A549 (cell line): Measurements from ENCODE around the gene PAN3. TPM values are rescaled to one million over a fixed set of nuclear protein-coding genes. Genes with fewer than 3 reads are reported as not detected.

Source experiments
- ATAC-seq, 2 experiments: fragments of 200-7000 bp in 1 of 2; fragments of >200 bp in 1 of 2; cut with Nextera tagmentation in 1 of 2; cut with Tn5 transposase in 1 of 2; 3 replicates each; pipeline versions ENCODE4 v1.8.0 to v1.9.1; 2018 to 2020; ENCODE audit warnings: mild to moderate bottlenecking in 1 of 2, moderate library complexity in 1 of 2
- CTCF ChIA-PET: fragments of 300-600 bp; sonication (Branson Sonifier 250); formaldehyde crosslinking; extraction: SDS; loops from one replicate; lab custom pipeline; 2021; ENCODE audit warnings: antibody characterized with exemption, inconsistent platforms; lab: Yijun Ruan, JAX
- POLR2A ChIA-PET: fragments of 350-600 bp; formaldehyde crosslinking; extraction: SDS; loops from one replicate; lab custom pipeline; 2021; ENCODE audit warnings: antibody characterized with exemption, inconsistent platforms; lab: Yijun Ruan, JAX
- DNase-seq, 2 experiments: peaks; one replicate each; pipeline versions ENCODE4 v3.0.0 to v3.0.0-alpha.2; 2011 to 2016; ENCODE audit warnings: low read depth in 1 of 2, low spot score in 1 of 2
- FAIRE-seq: peaks from 2 replicates; lab custom pipeline; 2011; peaks lifted over from hg19 to GRCh38; lab: Jason Lieb, UNC
- H3K27ac ChIP-seq, 2 experiments: fragments of >200 bp; sonication (Bioruptor Twin); formaldehyde crosslinking; 3 replicates each; pipeline ENCODE4 v1.5.1; 2016 to 2017
- H3K4me1 ChIP-seq: fragments of >200 bp; sonication (Bioruptor Twin); formaldehyde crosslinking; 3 replicates; pipeline ENCODE4 v1.6.1; 2016
- H3K4me2 ChIP-seq: fragments of >200 bp; sonication (Bioruptor Twin); formaldehyde crosslinking; 3 replicates; pipeline ENCODE4 v1.6.1; 2016
- H3K4me3 ChIP-seq: fragments of >200 bp; sonication (Bioruptor Twin); formaldehyde crosslinking; 3 replicates; pipeline ENCODE4 v1.5.1; 2016
- H3K9me3 ChIP-seq: fragments of >200 bp; sonication (Bioruptor Twin); formaldehyde crosslinking; 3 replicates; pipeline ENCODE4 v1.6.1; 2016
- ATOH8 ChIP-seq: fragments of 250-450 bp; sonication (Bioruptor Pico); IDR thresholded peaks from 2 replicates; pipeline ENCODE4 v1.5.0; 2020; ENCODE audit warnings: low read depth, mild to moderate bottlenecking, moderate library complexity
- BCL3 ChIP-seq: fragments of >200 bp; sonication (Bioruptor Twin); formaldehyde crosslinking; IDR thresholded peaks from 3 replicates; pipeline ENCODE4 v1.6.1; 2016
- CBX2 ChIP-seq: fragments of 200-600 bp; sonication (generic); IDR thresholded peaks from 2 replicates; pipeline ENCODE4 v1.6.1; 2016; ENCODE audit warnings: low read depth, mild to moderate bottlenecking, borderline replicate concordance
- CBX8 ChIP-seq: fragments of 200-600 bp; sonication (generic); IDR thresholded peaks from 2 replicates; pipeline ENCODE4 v1.6.1; 2016
- CTCF ChIP-seq: fragments of >200 bp; sonication (Bioruptor Twin); formaldehyde crosslinking; IDR thresholded peaks from 3 replicates; pipeline ENCODE4 v1.5.1; 2016
- EHF ChIP-seq: fragments of 250-450 bp; sonication (Bioruptor Pico); IDR thresholded peaks from 2 replicates; pipeline ENCODE4 v1.5.0; 2020; ENCODE audit warnings: mild to moderate bottlenecking
- EHMT2 ChIP-seq: fragments of 200-600 bp; sonication (generic); IDR thresholded peaks from 2 replicates; pipeline ENCODE4 v1.6.1; 2016; ENCODE audit warnings: antibody characterized with exemption, low read depth, mild to moderate bottlenecking, moderate library complexity
- FOSB ChIP-seq: fragments of 250-450 bp; sonication (Bioruptor Pico); IDR thresholded peaks from 2 replicates; pipeline ENCODE4 v1.5.0; 2020; ENCODE audit warnings: mild to moderate bottlenecking, moderate library complexity
- FOSL2 ChIP-seq, 2 experiments: fragments of 450-650 bp in 1 of 2; fragments of >200 bp in 1 of 2; sonication (Bioruptor Twin) in 1 of 2; formaldehyde crosslinking; IDR thresholded peaks; 2 replicates each; pipeline versions ENCODE4 v1.5.0 to v1.6.1; 2016 to 2020; ENCODE audit warnings: mild to moderate bottlenecking in 1 of 2, moderate library complexity in 1 of 2
- HDAC2 ChIP-seq: fragments of 200-600 bp; sonication (generic); IDR thresholded peaks from 2 replicates; pipeline ENCODE4 v1.6.1; 2016
- HEYL ChIP-seq: fragments of 250-450 bp; sonication (Bioruptor Pico); IDR thresholded peaks from 2 replicates; pipeline ENCODE4 v1.8.0; 2021; ENCODE audit warnings: mild to moderate bottlenecking, moderate library complexity
- HMGXB4 ChIP-seq: fragments of 250-450 bp; sonication (Bioruptor Pico); IDR thresholded peaks from 2 replicates; pipeline ENCODE4 v1.5.0; 2021; ENCODE audit warnings: mild to moderate bottlenecking, moderate library complexity, borderline replicate concordance
- HOXB5 ChIP-seq: fragments of 250-450 bp; sonication (Bioruptor Pico); IDR thresholded peaks from 2 replicates; pipeline ENCODE4 v1.5.0; 2020; ENCODE audit warnings: mild to moderate bottlenecking, moderate library complexity
- KDM5A ChIP-seq: fragments of 200-600 bp; sonication (generic); IDR thresholded peaks from 2 replicates; pipeline ENCODE4 v1.6.1; 2016; ENCODE audit warnings: antibody characterized with exemption, mild to moderate bottlenecking
- MAZ ChIP-seq: fragments of 150-350 bp; IDR thresholded peaks from 2 replicates; pipeline ENCODE4 v1.6.1; 2014; ENCODE audit warnings: antibody characterized with exemption, low read depth, low read length, borderline replicate concordance
- NFE2L2 ChIP-seq: fragments of 150-350 bp; conservative IDR thresholded peaks from 2 replicates; pipeline ENCODE4 v1.6.1; 2014; ENCODE audit warnings: low read length
- NR3C1 ChIP-seq: fragments of >200 bp; sonication (Bioruptor Twin); formaldehyde crosslinking; IDR thresholded peaks from 3 replicates; pipeline ENCODE4 v1.6.1; 2017
- PBX3 ChIP-seq: IDR thresholded peaks from 2 replicates; pipeline ENCODE4 v1.6.1; 2012
- POLR2A ChIP-seq: IDR thresholded peaks from 2 replicates; pipeline ENCODE4 v1.6.1; 2012; ENCODE audit warnings: mild to moderate bottlenecking, low read length
- POLR2AphosphoS2 ChIP-seq: conservative IDR thresholded peaks from 2 replicates; pipeline ENCODE4 v1.6.1; 2012; ENCODE audit warnings: low read length, improper control_type of control experiment, inconsistent platforms
- RAD21 ChIP-seq, 2 experiments: fragments of >200 bp in 1 of 2; sonication (Bioruptor Twin) in 1 of 2; formaldehyde crosslinking in 1 of 2; IDR thresholded peaks in 1 of 2; conservative IDR thresholded peaks in 1 of 2; 2 replicates in 1 of 2; 3 replicates in 1 of 2; pipeline ENCODE4 v1.6.1; 2012 to 2018; ENCODE audit warnings: inconsistent platforms in 1 of 2
- RFX5 ChIP-seq: fragments of 450-650 bp; IDR thresholded peaks from 2 replicates; pipeline ENCODE4 v1.7.1; 2014; ENCODE audit warnings: antibody characterized with exemption, mild to moderate bottlenecking, moderate library complexity
- SMC3 ChIP-seq: fragments of >200 bp; sonication (Bioruptor Twin); formaldehyde crosslinking; IDR thresholded peaks from 3 replicates; pipeline ENCODE4 v1.6.1; 2018; ENCODE audit warnings: inconsistent platforms
- SREBF2 ChIP-seq: fragments of 450-650 bp; IDR thresholded peaks from 2 replicates; pipeline ENCODE4 v1.6.1; 2014; ENCODE audit warnings: mild to moderate bottlenecking, moderate library complexity
- TFCP2L1 ChIP-seq: fragments of 250-450 bp; sonication (Bioruptor Pico); IDR thresholded peaks from 2 replicates; pipeline ENCODE4 v1.5.0; 2021; ENCODE audit warnings: mild to moderate bottlenecking
- WGBS: methylation state at CpG from one replicate; pipeline ENCODE4 v1.1.6; 2017; ENCODE audit errors: missing lambda C conversion rate; 5-methylcytosine and 5-hydroxymethylcytosine counted together
- polyA plus RNA-seq, 4 experiments: library from polyadenylated mRNA; depleted of rRNA in 3 of 4; stranded (reverse); fragments of >200 nt; fragmentation: RNase III in 1 of 4; extraction: RNeasy Plus Mini Kit Qiagen cat#74134 plus additional on column Dnase treatment in 1 of 4; gene quantifications; 2 replicates in 3 of 4; 3 replicates in 1 of 4; pipeline ENCODE4 v1.2.3, GENCODE V29; 2011 to 2017

PAN3 gene
- polyA plus RNA-seq, 2 of the 4 experiments (the other 2 are of a cell fraction), result 6.2 to 13.9 TPM

GRCh38 chr13:28322256-28322905, 184.0 kb downstream of the PAN3 start (continued):
- TF ChIP-seq MAZ (no peak), PBX3 (no peak), ATOH8 (CRISPR knock-in tag) (no peak), NFE2L2 (no peak), HEYL (no peak)
- TF ChIP-seq, all 56 proteins: peak for 0

- ATAC-seq, result peak; percentile 89 to 93
- TF ChIP-seq FOSL2 (IDR thresholded peaks at IDR 0.05), result no peak
- TF ChIP-seq FOSL2 (CRISPR knock-in tag; IDR thresholded peaks at IDR 0.05), result no peak
- peak; percentile 66 to 73 for TF ChIP-seq RAD21 (conservative IDR thresholded peaks at IDR 0.05 in 1 of 2, IDR thresholded peaks at IDR 0.05 in 1 of 2)
- TF ChIP-seq SMC3, result peak; percentile 66
- peak; percentile 59 for TF ChIP-seq CTCF
Measured at GRCh38 chr13:28324181-28324789, 185.9 kb downstream of the PAN3 start.

GRCh38 chr13:28325022-28325421, 186.7 kb downstream of the PAN3 start:
- H3K27ac ChIP-seq, result no peak overlapping the region
- FAIRE-seq (no peak), ATAC-seq (no peak), DNase-seq (no peak)
- TF ChIP-seq RAD21 (conservative IDR thresholded peaks at IDR 0.05 in 1 of 2, IDR thresholded peaks at IDR 0.05 in 1 of 2) (no peak), CBX8 (no peak), FOSL2 (IDR thresholded peaks at IDR 0.05) (no peak), FOSL2 (CRISPR knock-in tag; IDR thresholded peaks at IDR 0.05) (no peak), BCL3 (no peak), HDAC2 (no peak), NR3C1 (no peak), POLR2AphosphoS2 (no peak), FOSB (no peak), SMC3 (no peak), NFE2L2 (no peak), HOXB5 (CRISPR knock-in tag) (no peak), KDM5A (no peak), HMGXB4 (CRISPR knock-in tag) (no peak), RFX5 (no peak), POLR2A (no peak), EHMT2 (no peak), EHF (no peak), SREBF2 (no peak), TFCP2L1 (CRISPR knock-in tag) (no peak), CBX2 (no peak)
- H3K4me3 ChIP-seq, result no peak overlapping the region
- H3K4me1 ChIP-seq, result no peaks in the 10 kb centered on the region
- H3K9me3 ChIP-seq, result no peaks in the 10 kb centered on the region
- ChIA-PET POLR2A (no interaction called here), CTCF (interaction anchor here (0.9 to 3.3 kb wide), 11 partner anchors 8 to 472 kb away, joined by 3 to 16 read pairs (median 4); no protein-coding TSS in a partner anchor)
- H3K4me2 ChIP-seq, result no peak overlapping the region
- WGBS, result 84% methylated on average over 2 of the region's 2 CpGs

More at GRCh38 chr13:28324181-28324789, 185.9 kb downstream of the PAN3 start:
- peak; percentile 38 to 56 for DNase-seq
- Histone ChIP-seq H3K27ac (no peak overlapping the region), H3K4me1 (no peaks in the 10 kb centered on the region), H3K9me3 (no peaks in the 10 kb centered on the region), H3K4me3 (no peak overlapping the region), H3K4me2 (no peak overlapping the region)
- CTCF ChIA-PET, result interaction anchor here (0.5 to 3.3 kb wide), 20 partner anchors 8 to 496 kb away, joined by 3 to 16 read pairs (median 4); no protein-coding TSS in a partner anchor
- POLR2A ChIA-PET, result no interaction called here
- WGBS, result 0% methylated on average over 4 of the region's 4 CpGs
- no peak for FAIRE-seq
